ENCODE results near the gene LRP6. TPM values are rescaled to one million over a fixed set of nuclear protein-coding genes. Genes with fewer than 3 reads are reported as not detected.

LRP6 gene
- total RNA-seq, 1 donor from 2014 or later: 56.2 TPM

DNA sequence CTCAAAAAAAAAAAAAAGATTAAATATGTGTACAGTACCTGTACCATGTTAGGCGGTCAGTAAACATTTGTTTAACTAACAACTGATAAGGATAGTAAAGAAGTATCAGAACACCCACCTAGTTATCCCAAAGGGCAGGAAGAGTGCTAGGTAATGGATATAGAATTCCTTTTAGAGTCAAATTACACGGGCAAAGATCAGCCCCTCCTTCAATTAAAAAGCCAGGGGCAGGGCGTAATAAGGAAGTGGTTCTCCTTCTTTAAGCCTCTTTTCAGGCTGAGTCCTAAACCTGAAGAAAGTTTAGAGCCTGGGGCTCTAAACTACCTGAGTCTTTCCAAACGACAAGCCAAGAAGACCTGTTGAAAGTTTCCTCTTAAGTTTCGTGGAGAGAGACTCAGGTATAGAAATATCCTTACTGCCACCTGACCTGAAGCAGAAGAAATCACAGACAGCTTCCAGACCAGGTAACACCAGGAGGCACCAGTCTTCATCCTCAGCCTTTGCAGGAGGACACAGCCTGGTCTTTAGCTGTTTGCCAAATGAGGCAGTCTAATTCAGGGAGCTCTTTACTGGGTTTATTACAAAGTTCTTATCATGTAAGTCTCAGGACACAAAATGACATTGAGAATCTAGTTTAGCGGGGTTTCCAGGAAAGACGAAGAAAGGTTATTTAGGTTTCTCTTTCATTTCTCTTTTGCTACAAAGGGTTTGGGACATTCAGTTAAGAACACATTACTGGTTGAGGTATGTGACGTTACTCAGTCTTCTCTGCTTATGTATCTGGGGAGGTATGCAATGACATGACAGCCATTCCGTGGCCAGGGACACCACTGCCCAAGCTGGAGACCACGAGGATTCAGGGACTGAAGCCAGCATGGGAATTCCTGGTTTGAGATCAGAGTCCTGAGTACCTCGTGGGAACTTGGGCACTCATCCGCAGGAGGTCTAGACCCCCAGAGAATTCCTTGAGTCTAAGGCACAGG lies 195.9 kb downstream of the LRP6 start, which contains the start of gene BCL2L14:
TSS of gene BCL2L14 (plus strand) at position 266 of the 983 bp plus-strand sequence. CDS start 8,367 bp downstream, outside the sequence.
- Mint-ChIP-seq H3K27ac (ENCODE audit: unreplicated experiment) (no peak within 1 kb of the TSS), H3K4me1 (peaks cover 3% of the 10 kb centered on the region), H3K36me3 (ENCODE audit: low read depth) (no peaks in the 10 kb centered on the region), H3K4me3 (no peak within 1 kb of the TSS), H3K27me3 (ENCODE audit: low read depth) (no peaks in the 10 kb centered on the region), H3K9me3 (no peaks in the 10 kb centered on the region)
- DNase-seq (ENCODE audit: low read depth, low spot score): no peak
- TF ChIP-seq, protein P1, sequence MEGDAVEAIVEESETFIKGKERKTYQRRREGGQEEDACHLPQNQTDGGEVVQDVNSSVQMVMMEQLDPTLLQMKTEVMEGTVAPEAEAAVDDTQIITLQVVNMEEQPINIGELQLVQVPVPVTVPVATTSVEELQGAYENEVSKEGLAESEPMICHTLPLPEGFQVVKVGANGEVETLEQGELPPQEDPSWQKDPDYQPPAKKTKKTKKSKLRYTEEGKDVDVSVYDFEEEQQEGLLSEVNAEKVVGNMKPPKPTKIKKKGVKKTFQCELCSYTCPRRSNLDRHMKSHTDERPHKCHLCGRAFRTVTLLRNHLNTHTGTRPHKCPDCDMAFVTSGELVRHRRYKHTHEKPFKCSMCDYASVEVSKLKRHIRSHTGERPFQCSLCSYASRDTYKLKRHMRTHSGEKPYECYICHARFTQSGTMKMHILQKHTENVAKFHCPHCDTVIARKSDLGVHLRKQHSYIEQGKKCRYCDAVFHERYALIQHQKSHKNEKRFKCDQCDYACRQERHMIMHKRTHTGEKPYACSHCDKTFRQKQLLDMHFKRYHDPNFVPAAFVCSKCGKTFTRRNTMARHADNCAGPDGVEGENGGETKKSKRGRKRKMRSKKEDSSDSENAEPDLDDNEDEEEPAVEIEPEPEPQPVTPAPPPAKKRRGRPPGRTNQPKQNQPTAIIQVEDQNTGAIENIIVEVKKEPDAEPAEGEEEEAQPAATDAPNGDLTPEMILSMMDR (conservative IDR thresholded peaks at IDR 0.05): no peak

DNA sequence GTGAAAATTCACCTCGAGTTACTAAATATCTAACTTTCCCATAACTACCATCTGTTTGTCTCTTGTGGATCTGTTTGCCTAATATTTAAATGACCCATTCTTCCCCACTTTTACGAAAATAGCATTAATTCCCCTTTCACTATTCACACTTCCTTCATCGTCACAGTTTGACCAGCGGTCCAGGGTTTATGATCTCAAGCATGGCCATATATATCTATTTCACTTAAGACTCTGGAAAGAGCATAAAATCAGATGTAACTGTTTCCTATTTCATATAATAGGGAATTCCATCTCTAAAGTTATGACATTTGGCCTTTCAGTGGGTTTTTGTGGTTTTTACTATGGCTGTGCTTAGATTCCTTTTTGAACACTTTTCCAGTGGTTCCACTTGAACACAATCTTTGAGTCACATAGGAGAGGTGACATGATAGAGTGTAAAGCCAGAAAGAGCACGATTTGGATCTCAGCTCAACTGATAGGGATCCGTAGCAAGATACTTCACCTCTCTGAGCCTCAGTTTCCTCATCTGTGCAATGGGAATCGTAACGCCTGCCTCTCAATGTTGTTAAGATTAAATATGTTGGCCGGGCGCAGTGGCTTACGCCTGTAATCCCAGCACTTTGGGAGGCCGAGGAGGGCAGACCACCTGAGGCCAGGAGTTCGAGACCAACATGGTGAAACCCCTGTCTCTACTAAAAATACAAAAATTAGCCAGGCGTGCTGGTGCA lies 196.9 kb downstream of the LRP6 start:
- TF ChIP-seq, protein P1 (conservative IDR thresholded peaks at IDR 0.05): no peak
- H3K27ac Mint-ChIP-seq (ENCODE audit: unreplicated experiment): no peak overlapping the region
- H3K4me3 Mint-ChIP-seq: no peak overlapping the region
- no peaks in the 10 kb centered on the region for H3K36me3 Mint-ChIP-seq (ENCODE audit: low read depth)
- no peaks in the 10 kb centered on the region for H3K27me3 Mint-ChIP-seq (ENCODE audit: low read depth)
- no peak for DNase-seq (ENCODE audit: low read depth, low spot score)
- peaks cover 3% of the 10 kb centered on the region for H3K4me1 Mint-ChIP-seq
- H3K9me3 Mint-ChIP-seq: no peaks in the 10 kb centered on the region

DNA sequence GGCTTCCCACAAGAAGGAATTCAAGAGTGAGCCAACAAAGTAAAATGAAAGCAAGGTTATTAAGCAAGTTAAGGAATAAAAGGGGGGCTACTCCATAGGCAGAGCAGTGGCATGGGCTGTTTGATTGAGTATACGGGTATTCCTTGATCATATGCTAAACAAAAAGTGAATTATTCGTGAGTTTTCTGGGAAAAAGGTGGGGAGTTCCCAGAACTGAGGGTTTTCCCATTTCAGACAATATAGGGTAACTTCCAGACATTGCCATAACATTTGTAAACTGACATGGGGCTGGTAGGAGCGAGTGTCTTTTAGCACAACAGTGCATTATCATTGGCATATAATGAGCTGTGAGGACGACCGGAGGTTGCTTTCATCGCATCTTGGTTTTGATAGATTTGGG lies 198.1 kb downstream of the LRP6 start:
- no peak overlapping the region for H3K27ac Mint-ChIP-seq (ENCODE audit: unreplicated experiment)
- no peaks in the 10 kb centered on the region for H3K36me3 Mint-ChIP-seq (ENCODE audit: low read depth)
- DNase-seq (ENCODE audit: low read depth, low spot score): no peak
- H3K4me1 Mint-ChIP-seq: peaks cover 3% of the 10 kb centered on the region
- no peak overlapping the region for H3K4me3 Mint-ChIP-seq
- no peaks in the 10 kb centered on the region for H3K27me3 Mint-ChIP-seq (ENCODE audit: low read depth)
- TF ChIP-seq, protein P1 (conservative IDR thresholded peaks at IDR 0.05): no peak
- H3K9me3 Mint-ChIP-seq: no peaks in the 10 kb centered on the region

Small RNA genes lying within 50 kb of the gene (microRNA-seq; reads per million reads assigned to microRNA genes)
- gene MIR1244-4: not detected

Other genes starting within 250 kb of the LRP6 start
- 0.86 and 1.2 TPM in 2 replicates for gene BCL2L14, start 196.1 kb downstream of the LRP6 start, total RNA-seq
- 5.5 and 5.6 TPM in 2 replicates for gene MANSC1, start 83.2 kb upstream of the LRP6 start, total RNA-seq
- 13.7 and 15.0 TPM in 2 replicates for gene BORCS5, start 90.0 kb upstream of the LRP6 start, total RNA-seq